Umbilical cord (tissue), 2 donors: Measurements from ENCODE around the gene OR4M1. TPM values are rescaled to one million over a fixed set of nuclear protein-coding genes. Genes with fewer than 3 reads are reported as not detected.
"Not testable (repeated sequence)": the region's sequence is repeated elsewhere in the genome, so short reads cannot be mapped to it uniquely, and the experiment has no call there.

ENCODE experiments used
- DNase-seq: peaks from one replicate; pipeline ENCODE4 v3.0.0-alpha.2; 2015; ENCODE audit warnings: low spot score
- total RNA-seq: library from RNA; depleted of rRNA; stranded (reverse); fragments of >200 nt; gene quantifications from one replicate; pipeline ENCODE4 v1.2.3, GENCODE V29; 2014; ENCODE audit warnings: low replicate concordance; ENCODE audit not compliant: insufficient read depth

The OR4M1 gene, protein sequence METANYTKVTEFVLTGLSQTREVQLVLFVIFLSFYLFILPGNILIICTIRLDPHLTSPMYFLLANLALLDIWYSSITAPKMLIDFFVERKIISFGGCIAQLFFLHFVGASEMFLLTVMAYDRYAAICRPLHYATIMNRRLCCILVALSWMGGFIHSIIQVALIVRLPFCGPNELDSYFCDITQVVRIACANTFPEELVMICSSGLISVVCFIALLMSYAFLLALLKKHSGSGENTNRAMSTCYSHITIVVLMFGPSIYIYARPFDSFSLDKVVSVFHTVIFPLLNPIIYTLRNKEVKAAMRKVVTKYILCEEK
- total RNA-seq = 12.5 TPM

DNA sequence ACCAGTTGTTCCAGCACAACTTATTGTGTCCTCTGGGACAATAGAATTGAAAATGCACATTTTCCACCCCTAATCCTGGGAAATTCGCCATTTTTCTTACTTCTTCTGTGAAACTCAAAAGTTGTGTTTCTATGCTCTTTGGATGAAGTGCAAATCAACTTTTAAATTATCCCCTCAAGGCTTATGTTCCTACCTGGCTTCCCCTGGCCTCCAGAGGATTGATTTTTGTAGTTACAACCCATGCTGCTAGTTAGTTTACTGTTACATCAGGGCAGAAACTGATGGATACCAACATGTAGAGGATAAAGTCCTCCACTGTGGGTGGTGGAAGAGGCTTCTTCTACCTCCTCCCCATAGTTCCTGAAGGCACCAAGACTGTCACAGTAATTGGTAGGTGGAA is at the start of gene OR4M1:
TSS of gene OR4M1 (plus strand) at position 301 of the 400 bp plus-strand sequence. CDS start 6,819 bp downstream, outside the sequence.
- not testable (repeated sequence) for DNase-seq

DNA sequence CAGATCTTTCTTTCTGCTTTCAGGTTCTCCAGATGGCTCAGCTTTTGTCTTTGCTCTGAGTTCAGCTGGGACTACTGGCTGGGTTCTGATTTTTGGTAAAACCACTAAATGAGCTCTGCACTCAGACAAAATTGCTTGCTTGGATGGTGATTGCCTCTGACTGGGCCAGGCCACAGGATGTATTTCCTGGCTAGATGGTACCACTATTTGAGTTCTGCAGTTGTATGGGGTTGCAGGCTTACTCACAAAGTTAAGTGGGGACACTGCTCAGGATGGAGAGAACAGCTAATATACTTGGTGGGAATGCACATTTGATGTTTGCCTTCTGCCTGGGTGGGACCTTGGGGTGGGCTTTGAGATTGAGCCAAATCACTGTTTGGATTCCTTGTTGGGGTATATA is 43.9 kb upstream of the OR4M1 start:
- DNase-seq = no peak

DNA sequence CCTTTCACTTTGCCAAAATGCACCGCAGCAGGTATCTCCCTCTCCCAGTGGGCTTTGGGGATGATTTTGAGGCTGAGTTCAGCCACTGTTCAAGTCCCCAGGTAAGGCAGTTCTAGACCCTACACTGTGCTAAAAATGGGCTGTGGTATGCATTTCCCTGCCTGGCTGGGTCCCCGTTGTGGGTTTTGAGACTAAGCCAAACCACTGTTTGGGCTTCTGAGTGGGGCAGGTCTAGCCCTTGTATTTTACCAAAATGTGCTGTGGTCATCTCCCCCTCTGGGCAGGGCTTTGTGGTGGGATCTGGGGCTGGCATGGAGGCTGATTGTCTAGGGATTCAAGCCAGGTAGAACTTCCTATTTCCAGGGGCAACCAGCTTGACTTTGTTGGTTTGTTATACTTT is 43.5 kb upstream of the OR4M1 start:
- no peak for DNase-seq

DNA sequence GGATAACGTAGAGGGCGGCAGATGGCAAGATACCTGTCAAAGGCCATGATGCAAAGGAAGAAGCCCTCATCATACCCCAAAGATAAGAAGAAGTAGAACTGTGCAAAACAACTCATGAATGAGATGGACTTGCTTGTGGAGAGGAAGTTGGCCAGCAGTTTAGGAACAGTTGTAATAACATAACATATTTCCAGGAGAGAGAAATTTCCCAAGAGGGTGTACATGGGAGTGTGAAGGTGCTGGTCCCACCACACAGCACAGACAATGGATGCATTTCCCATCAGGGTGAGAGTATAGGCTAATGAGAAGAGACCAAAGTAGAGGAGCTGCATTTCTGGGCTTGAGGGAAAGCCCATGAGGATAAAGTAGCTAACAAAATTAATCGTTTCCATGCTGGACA is 39.4 kb upstream of the OR4M1 start:
- not testable (repeated sequence) for DNase-seq

DNA sequence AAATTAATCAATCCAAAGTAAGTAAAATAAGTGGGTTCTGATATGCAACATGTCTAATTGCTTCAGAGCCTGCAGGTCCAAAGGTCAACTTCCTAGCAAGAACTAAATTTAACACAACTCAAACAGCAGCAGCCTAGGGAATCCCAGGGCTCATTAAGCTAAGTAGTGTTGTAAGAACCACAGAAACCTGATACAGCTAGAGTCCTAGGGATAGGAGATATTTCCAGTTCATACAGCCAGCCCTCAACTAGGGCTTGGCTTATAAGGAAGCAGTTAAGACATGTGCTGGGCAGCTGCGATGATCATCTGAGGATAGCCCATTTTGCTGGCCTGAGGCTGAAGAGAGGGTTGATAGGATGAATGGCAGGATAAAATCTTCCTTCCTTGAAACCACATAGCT is 30.0 kb upstream of the OR4M1 start, which contains the start of gene OR4Q3:
TSS of gene OR4Q3 (plus strand) at position 316 of the 400 bp plus-strand sequence.
- no peak for DNase-seq

DNA sequence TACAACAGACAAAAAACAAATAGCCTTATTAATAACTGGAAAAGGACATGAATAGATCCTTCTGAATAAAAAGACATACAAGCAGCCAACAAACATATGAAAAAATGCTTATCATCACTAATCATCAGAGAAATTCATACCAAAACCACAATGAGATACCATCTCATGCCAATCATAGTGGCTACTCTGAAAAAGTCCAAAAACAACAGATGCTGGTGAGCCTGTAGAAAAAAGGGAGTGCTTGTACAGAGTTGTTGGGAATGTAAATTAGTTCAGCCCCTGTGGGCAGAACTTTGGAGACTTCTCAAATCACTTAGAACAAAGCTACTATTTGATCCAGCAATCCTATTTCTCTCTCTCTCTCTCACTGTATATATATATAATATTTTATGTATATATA is 21.0 kb upstream of the OR4M1 start:
- not testable (repeated sequence) for DNase-seq

DNA sequence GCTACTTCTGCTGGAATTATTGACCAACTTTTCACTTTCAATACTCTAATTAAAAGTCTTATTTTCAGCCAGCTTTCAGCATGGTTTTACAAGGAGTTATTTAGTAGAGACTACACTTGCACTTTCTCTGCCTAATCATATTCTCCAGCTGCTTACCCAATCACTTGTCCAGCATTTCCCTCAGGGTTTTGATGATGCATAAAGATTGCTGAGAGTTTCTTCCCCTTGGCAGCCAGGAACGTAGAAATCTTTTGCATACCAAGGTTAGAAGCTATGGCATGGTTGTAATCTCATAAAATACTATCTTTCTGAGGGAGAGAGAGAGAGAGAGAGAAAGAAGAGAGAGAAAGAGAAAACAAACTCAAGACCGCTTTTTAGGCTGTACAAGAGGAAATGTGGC is 19.1 kb upstream of the OR4M1 start:
- DNase-seq = no peak

DNA sequence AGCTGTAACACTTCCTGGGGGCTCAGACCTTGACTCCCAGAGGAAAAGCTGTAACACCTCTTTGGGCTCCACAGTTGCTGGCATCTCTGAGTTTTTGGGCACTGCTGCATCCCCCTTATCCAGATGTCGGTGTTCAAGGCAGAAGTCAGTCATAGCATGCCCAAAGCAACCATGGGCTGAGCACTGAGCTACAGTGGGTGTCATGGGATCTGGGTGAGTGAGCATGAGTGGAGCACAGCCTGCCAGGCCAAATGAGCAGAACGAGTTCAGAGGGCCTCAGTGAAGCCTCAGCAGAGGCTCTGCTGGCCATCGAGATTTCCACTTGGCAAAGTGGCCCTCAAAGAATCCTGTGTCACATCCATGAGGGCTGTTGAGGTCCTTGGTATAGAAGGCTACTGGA is 1.8 kb upstream of the OR4M1 start:
- DNase-seq = not testable (repeated sequence)

DNA sequence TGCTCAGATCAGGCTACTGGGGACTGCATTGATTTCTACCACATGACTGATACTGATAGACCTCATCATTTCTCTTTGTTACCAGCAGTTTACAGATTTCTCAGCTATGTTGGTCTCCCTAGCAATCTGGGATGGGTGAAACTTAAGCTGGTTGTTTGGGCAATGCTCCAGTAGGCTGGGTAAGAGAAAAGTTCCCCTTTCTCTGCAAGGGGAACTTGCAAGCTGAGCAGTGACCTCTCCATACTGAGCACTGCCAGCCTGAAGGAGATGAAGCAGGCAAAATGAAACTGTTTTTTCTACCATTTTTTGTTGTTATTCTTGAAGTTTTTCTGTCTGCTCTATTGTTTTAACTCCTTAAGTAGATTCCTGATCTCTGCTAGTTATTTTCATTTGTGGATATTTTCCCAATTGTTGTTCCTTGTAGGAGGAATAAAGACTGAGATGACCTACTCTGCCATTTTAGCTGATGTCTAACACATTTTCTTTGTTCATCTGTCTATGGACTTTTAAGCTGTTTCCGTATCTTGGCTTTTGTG is 1.3 kb upstream of the OR4M1 start:
- no peak for DNase-seq

DNA sequence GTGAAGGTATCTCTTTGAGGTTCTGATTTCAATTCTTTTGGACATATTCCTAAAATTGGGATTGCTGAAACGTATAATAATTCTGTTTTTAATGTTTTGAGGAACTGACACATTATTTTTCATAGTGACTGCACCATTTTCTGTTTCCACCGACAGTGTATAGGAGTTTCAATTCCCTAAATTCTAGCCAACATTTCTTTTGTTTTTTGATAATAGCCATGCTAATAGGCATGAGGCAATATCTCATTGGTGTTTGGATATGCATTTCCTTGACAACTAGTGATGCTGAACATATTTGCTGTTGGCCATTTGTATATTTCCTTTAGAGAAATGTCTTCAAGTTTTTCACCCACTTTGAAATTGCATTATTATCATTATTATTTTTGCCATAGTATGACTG is 850 bp upstream of the OR4M1 start:
- not testable (repeated sequence) for DNase-seq

DNA sequence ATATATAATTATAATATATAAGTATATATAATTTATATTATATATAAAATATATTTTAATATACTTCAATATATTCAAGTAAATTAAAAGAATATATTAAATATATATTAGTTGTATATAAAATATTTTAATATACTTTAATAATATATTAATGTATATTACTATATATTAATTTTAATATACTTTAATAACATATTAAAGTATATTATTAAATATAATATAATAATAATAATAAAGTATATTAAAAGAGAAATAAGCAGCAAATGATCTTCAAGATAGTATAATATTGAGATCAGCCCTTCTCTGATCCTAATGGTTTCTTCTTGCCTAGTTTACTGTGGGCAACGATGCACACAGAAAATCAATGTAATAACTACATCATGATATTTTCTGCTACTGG is 2.3 kb downstream of the OR4M1 start:
- no peak for DNase-seq

DNA sequence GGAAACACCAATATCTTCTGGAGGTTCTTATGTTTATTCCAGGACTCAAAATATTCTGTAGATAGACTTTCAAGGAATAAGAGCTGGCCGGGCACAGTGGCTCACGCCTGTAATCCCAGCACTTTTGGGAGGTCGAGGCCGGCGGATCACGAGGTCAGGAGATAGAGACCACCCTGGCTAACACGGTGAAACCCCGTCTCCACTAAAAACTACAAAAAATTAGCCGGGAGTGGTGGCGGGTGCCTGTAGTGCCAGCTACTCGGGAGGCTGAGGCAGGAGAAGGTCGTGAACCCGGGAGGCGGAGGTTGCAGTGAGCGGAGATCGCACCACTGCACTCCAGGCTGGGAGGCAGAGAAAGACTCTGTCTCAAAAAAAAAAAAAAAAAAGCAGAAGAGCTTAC is 12.5 kb downstream of the OR4M1 start:
- not testable (repeated sequence) for DNase-seq

DNA sequence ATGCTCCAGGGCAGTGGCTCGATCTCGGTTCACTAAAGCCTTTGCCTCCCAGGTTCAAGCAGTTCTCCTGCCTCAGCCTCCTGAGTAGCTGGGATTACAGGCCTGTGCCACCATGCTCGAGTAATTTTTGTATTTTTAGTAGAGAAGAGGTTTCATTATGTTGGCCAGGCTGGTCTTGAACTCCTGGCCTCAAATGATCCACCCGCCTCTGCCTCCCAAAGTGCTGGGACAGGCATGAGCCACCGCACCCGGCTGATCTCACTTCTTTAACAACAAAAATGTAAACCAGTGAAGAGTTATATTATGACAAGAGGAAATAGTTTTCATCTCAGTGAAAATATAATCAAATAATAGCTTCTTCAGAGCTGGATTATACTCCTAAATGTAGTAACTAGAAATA is 14.0 kb downstream of the OR4M1 start:
- not testable (repeated sequence) for DNase-seq

DNA sequence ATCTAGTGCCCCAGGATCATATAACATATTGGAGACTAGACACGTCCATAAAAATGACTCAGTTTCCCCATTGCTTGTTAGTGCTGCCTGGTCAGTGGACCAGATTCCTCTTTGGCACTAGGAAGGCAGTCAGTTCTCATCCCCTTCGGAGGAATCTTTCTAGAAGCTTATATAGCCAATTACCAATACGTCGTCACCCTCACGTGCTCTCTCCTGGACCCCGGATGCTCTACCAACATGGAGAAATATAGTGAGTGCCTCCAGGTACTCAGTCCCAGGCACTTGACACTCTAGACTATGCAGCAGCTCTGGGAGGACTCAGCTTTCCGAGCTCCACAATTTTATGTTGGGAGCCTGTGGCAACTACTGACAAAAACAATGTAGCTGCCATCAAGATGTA is 14.8 kb downstream of the OR4M1 start:
- DNase-seq = not testable (repeated sequence)

DNA sequence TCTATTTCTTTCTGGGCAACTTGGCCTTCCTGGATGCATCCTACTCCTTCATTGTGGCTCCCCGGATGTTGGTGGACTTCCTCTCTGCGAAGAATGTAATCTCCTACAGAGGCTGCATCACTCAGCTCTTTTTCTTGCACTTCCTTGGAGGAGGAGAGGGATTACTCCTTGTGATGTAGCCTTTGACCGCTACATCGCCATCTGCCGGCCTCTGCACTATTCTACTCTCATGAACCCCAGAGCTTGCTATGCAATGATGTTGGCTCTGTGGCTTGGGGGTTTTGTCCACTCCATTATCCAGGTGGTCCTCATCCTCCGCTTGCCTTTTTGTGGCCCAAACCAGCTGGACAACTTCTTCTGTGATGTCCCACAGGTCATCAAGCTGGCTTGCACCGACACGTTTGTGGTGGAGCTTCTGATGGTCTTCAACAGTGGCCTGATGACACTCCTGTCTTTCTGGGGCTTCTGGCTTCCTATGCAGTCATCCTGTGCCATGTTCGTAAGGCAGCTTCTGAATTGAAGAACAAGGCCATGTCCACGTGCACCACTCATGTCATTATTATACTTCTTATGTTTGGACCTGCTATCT is 23.3 kb downstream of the OR4M1 start:
- DNase-seq = not testable (repeated sequence)

DNA sequence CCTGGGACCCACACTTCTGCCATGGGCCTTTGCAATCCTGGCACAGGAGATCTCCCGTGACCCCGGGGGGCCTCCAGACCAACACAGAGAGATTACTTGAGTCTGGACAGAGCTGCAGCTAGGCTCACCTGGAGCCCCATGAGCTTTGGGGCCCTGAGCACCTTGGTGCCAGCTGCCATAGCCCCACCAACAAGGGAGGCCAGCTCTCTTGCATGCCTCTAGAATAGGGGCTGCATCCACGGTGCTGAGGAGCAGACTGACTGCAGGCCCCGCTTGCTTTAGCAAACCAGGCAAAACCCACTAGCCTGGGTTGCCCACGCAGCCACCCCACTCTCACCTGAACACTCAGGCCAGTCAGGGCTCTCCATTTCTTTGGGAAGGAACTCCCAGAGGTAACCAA is 26.6 kb downstream of the OR4M1 start:
- no peak for DNase-seq

DNA sequence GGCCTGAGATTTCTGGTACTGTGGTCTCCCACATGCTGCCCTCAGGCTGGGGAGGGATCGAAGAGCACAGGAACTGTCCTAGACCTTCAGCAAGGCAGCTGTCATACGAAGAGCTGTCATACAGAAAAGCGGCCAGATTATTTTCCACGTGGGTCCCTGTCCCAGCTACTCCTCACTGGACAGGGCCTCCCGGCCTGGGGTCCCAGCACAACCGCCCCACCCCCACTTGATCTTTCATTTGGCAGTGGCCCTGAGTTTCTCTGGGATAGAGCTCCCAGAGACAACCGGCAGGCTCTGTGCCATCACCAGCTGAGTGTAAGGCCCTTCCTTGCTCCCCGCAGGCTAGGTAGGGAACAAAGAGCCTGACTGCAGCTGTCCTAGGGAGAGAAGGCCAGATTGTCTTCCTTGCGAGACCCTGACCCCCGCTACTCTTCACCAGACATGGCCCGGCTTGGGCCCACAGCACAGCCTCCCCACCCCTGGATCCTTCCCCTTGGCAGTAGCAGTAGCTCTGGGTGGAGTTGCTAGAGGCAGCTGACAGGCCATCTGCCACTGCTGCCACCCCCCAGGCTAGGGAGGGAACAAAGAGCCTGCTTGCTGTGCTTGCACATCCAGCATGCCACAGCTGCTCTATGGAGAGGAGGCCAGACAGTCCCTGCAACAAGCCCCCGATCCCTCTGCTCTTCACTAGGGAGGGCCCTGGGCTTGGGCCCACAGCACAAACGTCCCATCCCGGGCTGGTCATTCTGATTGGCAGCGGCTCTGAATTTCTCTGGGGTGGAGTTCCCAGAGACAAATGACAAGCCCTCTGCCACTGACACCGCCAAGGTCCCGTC is 27.2 kb downstream of the OR4M1 start:
- DNase-seq = no peak

DNA sequence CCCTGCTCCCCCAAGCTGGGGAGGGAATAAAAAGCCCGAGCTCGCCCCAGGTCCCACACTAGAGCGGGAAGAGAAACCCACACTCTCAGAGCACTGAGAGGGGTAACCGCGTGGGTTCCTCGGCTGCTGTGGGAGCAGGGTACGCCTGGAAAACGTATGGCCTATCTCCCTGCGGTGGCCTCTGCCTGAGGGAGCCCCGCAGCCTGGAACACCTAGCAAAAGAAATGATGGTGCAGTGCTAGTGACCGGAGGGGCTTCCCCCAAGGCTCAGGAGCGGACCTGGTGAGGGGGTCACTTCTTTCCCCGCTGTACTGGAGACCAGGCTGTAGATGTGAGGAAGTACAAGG is 27.8 kb downstream of the OR4M1 start:
- DNase-seq = no peak

DNA sequence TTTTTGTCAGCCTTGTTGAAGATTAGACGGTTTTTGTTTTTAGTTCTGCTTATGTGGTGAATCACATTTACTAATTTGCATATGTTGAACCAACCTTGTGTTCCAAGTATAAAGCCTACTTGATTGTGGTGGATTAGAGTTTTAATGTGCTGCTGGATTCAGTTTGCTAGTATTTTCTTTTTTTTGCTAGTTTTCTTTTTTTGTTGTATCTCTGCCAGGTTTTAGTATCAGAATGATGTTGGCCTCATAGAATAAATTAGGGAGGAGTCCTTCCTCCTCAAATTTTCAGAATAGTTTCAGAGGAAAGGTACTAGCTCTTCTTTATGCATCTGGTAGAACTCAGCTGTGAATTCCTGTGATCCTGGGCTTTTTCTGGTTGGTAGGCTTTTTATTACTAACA is 30.2 kb downstream of the OR4M1 start, which contains the start of gene OR4N2:
TSS of gene OR4N2 (plus strand) at position 301 of the 400 bp plus-strand sequence. CDS start 23,679 bp downstream, outside the sequence.
- DNase-seq = not testable (repeated sequence)

DNA sequence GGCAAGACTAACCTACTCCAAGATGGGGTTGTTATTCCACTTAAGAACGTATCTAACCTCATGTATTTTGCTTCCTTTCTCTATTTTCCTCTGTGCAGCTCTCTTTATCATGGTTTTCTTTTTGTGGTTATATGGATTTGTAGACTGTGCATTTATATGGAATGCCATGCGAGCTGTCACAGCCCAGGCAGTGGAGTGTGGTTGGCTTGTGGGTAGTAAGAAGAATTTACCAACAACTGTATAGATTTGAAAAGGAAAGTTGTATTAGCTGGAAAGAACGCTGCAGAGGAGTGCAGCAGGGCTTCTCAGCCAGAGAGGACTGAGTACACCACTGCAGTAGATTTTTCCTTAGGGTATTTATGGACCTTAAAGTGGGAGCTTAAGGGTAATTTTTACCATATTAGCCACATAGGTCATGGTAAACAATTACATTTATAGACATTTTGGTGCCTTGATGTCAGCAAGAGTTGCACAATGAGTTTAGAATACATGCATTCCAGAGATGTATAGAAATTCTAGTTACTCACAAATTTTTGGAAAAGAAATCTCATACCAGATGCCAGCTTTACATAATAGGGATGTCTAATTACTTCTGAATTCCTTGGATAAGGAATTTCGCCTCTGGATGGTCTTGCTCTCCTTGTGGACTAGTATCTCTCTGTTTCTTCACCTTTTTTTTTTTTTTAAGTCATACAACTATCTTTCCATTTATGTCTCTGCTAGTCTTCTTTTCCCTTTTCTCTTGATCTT is 40.0 kb downstream of the OR4M1 start:
- DNase-seq = not testable (repeated sequence)

DNA sequence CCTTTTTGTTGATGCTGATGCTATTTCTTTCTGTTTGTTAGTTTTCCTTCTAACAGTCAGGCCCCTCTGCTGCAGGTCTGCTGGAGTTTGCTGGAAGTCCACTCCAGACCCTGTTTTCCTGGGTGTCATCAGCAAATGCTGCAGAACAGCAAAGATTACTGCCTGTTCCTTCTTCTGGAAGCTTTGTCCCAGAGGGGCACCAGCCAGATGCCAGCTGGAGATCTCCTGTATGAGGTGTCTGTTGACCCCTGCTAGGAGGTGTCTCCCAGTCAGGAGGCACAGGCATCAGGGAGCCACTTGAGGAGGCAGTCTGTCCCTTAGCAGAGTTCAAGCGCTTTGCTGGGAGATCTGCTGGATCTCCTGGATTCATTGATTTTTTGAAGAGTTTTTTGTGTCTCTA is 46.6 kb downstream of the OR4M1 start:
- DNase-seq = not testable (repeated sequence)
